OCI-LY3 (cell line): ENCODE measurements around the gene FMO4.

Source experiments
- H2AFZ ChIP-seq: fragments of 200-600, 300-600 bp; shearing (Covaris generic); 2 replicates; pipeline ENCODE4 v1.6.0; 2014; ENCODE audit warnings: antibody characterized with exemption, low read depth, low read length
- H3K27ac ChIP-seq: fragments of 200-600, 300-600 bp; sonication (generic); 2 replicates; pipeline ENCODE4 v1.5.1; 2014; ENCODE audit warnings: mild to moderate bottlenecking, low read length, moderate library complexity, mixed read lengths
- H3K27me3 ChIP-seq: fragments of 200-600, 300-600 bp; sonication (generic); 2 replicates; pipeline ENCODE4 v1.6.1; 2014; ENCODE audit warnings: low read depth, low read length, mixed read lengths
- H3K36me3 ChIP-seq: fragments of 200-600, 300-600 bp; sonication (generic); replicated peaks from 2 replicates; pipeline ENCODE3; 2014; ENCODE audit warnings: low read depth, low read length, mixed read lengths
- H3K4me1 ChIP-seq: fragments of 300-600, 200-600 bp; sonication (generic); 2 replicates; pipeline ENCODE4 v1.6.1; 2014; ENCODE audit warnings: low read length, mixed read lengths
- H3K4me2 ChIP-seq: fragments of 200-600, 300-600 bp; sonication (generic); 2 replicates; pipeline ENCODE4 v1.6.1; 2014; ENCODE audit warnings: low read length, mixed read lengths
- H3K4me3 ChIP-seq: fragments of 300-600, 200-600 bp; sonication (generic); 2 replicates; pipeline ENCODE4 v1.5.1; 2014; ENCODE audit warnings: antibody characterized with exemption, mild to moderate bottlenecking, low read length, moderate library complexity
- H3K79me2 ChIP-seq: fragments of 300-600, 200-600 bp; shearing (Covaris generic); 2 replicates; pipeline ENCODE4 v1.6.1; 2014; ENCODE audit warnings: mild to moderate bottlenecking, low read length, mixed read lengths
- H3K9ac ChIP-seq: fragments of 300-600, 200-600 bp; shearing (Covaris generic); 2 replicates; pipeline ENCODE4 v1.6.0; 2014; ENCODE audit warnings: mild to moderate bottlenecking, low read length, moderate library complexity
- H3K9me3 ChIP-seq: fragments of 200-600, 300-600 bp; shearing (Covaris generic); 2 replicates; pipeline ENCODE4 v1.6.1; 2014; ENCODE audit warnings: low read length, mixed read lengths; ENCODE audit not compliant: insufficient read depth
- H4K20me1 ChIP-seq: fragments of 200-600, 300-600 bp; sonication (generic); 2 replicates; pipeline ENCODE4 v1.6.1; 2016; ENCODE audit warnings: low read length, mixed read lengths; ENCODE audit not compliant: insufficient read depth
- EZH2phosphoT487 ChIP-seq: fragments of 200-600 bp; shearing (Covaris generic); IDR thresholded peaks from 2 replicates; pipeline ENCODE4 v1.6.1; 2018; ENCODE audit warnings: antibody characterized with exemption, mixed run types, low read depth
- TF ChIP-seq, protein P1 (sequence below): fragments of 200-600, 300-600 bp; sonication (generic); IDR thresholded peaks from 2 replicates; pipeline ENCODE4 v1.5.1; 2014; ENCODE audit warnings: antibody characterized with exemption, low read length, low read depth

FMO4 gene

DNA sequence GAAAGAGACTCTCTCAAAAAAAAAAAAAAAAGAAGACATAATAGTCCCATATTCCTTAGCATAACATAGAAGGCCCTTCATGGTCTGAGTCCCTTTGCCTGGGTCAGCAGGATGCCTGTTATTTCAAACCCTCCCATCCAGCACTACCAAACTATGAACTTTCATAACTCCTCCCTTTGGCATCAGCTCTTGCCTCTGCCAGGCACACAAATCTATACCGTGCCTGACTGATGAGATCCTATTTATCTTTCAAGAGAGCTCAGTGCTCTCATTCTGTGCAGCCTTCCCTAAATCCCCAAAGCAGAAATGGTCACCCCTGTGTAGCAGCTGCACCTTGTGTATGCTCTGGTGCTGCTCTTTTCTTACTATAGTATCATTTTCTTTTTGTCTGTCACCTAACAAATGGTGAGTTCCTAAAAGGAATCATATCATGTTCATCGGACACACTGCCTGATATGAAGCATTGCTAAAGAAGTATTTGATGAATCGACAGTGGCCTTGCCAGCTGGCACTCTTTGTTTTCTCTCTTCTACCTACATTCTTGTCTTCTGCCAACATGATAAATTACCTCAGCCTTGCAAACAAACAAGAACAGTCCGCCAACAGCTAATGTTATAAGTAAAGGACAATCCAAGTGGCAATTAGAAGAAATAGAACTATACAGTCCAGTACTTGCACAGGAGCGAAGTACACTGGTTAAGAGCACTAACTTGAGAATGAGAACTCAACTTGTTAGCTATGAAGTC is 29.9 kb downstream of the FMO4 start:
- H3K36me3 ChIP-seq = no peaks in the 10 kb centered on the region
- no peaks in the 10 kb centered on the region for H3K4me1 ChIP-seq
- no peak overlapping the region for H2AFZ ChIP-seq
- H3K9ac ChIP-seq = no peak overlapping the region
- H4K20me1 ChIP-seq = no peaks in the 10 kb centered on the region
- H3K9me3 ChIP-seq = no peaks in the 10 kb centered on the region
- no peak overlapping the region for H3K4me2 ChIP-seq
- no peak overlapping the region for H3K4me3 ChIP-seq
- no peaks in the 10 kb centered on the region for H3K27me3 ChIP-seq
- H3K27ac ChIP-seq = no peak overlapping the region
- no peak for TF ChIP-seq EZH2phosphoT487
- TF ChIP-seq, protein P1, sequence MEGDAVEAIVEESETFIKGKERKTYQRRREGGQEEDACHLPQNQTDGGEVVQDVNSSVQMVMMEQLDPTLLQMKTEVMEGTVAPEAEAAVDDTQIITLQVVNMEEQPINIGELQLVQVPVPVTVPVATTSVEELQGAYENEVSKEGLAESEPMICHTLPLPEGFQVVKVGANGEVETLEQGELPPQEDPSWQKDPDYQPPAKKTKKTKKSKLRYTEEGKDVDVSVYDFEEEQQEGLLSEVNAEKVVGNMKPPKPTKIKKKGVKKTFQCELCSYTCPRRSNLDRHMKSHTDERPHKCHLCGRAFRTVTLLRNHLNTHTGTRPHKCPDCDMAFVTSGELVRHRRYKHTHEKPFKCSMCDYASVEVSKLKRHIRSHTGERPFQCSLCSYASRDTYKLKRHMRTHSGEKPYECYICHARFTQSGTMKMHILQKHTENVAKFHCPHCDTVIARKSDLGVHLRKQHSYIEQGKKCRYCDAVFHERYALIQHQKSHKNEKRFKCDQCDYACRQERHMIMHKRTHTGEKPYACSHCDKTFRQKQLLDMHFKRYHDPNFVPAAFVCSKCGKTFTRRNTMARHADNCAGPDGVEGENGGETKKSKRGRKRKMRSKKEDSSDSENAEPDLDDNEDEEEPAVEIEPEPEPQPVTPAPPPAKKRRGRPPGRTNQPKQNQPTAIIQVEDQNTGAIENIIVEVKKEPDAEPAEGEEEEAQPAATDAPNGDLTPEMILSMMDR = no peak
- no peaks in the 10 kb centered on the region for H3K79me2 ChIP-seq

GRCh38 chr1:171344473-171344820 is 30.5 kb downstream of the FMO4 start:
- H3K27ac ChIP-seq = no peak overlapping the region
- TF ChIP-seq EZH2phosphoT487 = no peak
- TF ChIP-seq, protein P1 = no peak

GRCh38 chr1:171345536-171345935 is 31.6 kb downstream of the FMO4 start:
- Histone ChIP-seq H3K9me3 (no peaks in the 10 kb centered on the region), H2AFZ (no peak overlapping the region), H3K4me1 (no peaks in the 10 kb centered on the region), H3K79me2 (no peaks in the 10 kb centered on the region), H3K27ac (no peak overlapping the region), H4K20me1 (no peaks in the 10 kb centered on the region), H3K9ac (no peak overlapping the region), H3K27me3 (no peaks in the 10 kb centered on the region), H3K4me2 (no peak overlapping the region), H3K36me3 (no peaks in the 10 kb centered on the region), H3K4me3 (no peak overlapping the region)
- TF ChIP-seq, protein P1 = no peak
- no peak for TF ChIP-seq EZH2phosphoT487

More at GRCh38 chr1:171344473-171344820, 30.5 kb downstream of the FMO4 start:
- H3K9ac ChIP-seq = no peak overlapping the region
- no peaks in the 10 kb centered on the region for H3K4me1 ChIP-seq
- H3K36me3 ChIP-seq = no peaks in the 10 kb centered on the region
- no peaks in the 10 kb centered on the region for H3K79me2 ChIP-seq
- no peak overlapping the region for H3K4me2 ChIP-seq
- no peaks in the 10 kb centered on the region for H4K20me1 ChIP-seq
- H3K27me3 ChIP-seq = no peaks in the 10 kb centered on the region
- no peaks in the 10 kb centered on the region for H3K9me3 ChIP-seq
- H3K4me3 ChIP-seq = no peak overlapping the region
- no peak overlapping the region for H2AFZ ChIP-seq

DNA sequence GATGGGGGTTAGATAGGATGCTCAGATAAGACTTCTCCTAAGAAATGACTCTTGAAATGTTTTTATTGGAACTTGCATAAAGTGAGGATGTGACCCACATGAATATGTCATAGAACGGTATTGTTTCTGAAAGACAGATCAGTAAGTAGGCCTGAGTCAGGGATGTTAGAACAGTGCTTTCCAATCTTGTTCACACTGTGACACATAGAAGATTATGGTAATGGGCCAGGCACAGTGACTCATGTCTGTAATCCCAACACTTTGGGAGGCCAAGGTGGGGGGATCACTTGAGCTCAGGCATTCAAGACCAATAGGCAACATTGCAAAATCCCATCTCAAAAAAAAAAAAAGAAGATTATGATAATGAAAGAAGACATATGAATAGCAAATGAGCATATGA is 32.9 kb downstream of the FMO4 start:
- no peaks in the 10 kb centered on the region for H3K27me3 ChIP-seq
- H4K20me1 ChIP-seq = no peaks in the 10 kb centered on the region
- no peaks in the 10 kb centered on the region for H3K36me3 ChIP-seq
- H3K9me3 ChIP-seq = no peaks in the 10 kb centered on the region
- H3K4me1 ChIP-seq = no peaks in the 10 kb centered on the region
- H3K27ac ChIP-seq = no peak overlapping the region
- H3K4me2 ChIP-seq = no peak overlapping the region
- H3K4me3 ChIP-seq = no peak overlapping the region
- H3K79me2 ChIP-seq = no peaks in the 10 kb centered on the region
- H3K9ac ChIP-seq = no peak overlapping the region
- no peak for TF ChIP-seq EZH2phosphoT487
- TF ChIP-seq, protein P1 = no peak
- no peak overlapping the region for H2AFZ ChIP-seq
